ENCODE results near the gene SMIM20.

SMIM20 gene

GRCh38 chr4:25962393-25962792, 48.4 kb downstream of the SMIM20 start:
- TF ChIP-seq CTCF (IDR thresholded peaks at IDR 0.05; ENCODE audit: low read depth, low read length): no peak
- DNase-seq (ENCODE audit: extremely low read depth, low read depth): no peak

- TF ChIP-seq CTCF (IDR thresholded peaks at IDR 0.05; ENCODE audit: low read depth, low read length): no peak
Observed at GRCh38 chr4:25965629-25966028, 51.6 kb downstream of the SMIM20 start.

GRCh38 chr4:25966171-25966570, 52.2 kb downstream of the SMIM20 start:
- DNase-seq (ENCODE audit: extremely low read depth, low read depth): no peak
- no peak for TF ChIP-seq CTCF (IDR thresholded peaks at IDR 0.05; ENCODE audit: low read depth, low read length)

More at GRCh38 chr4:25965629-25966028, 51.6 kb downstream of the SMIM20 start:
- DNase-seq (ENCODE audit: extremely low read depth, low read depth): no peak

- no peak for DNase-seq (ENCODE audit: extremely low read depth, low read depth)
- no peak for TF ChIP-seq CTCF (IDR thresholded peaks at IDR 0.05; ENCODE audit: low read depth, low read length)
Observed at GRCh38 chr4:25969374-25970155, 55.5 kb downstream of the SMIM20 start.

GRCh38 chr4:25970226-25970675, 56.2 kb downstream of the SMIM20 start:
- no peak for DNase-seq (ENCODE audit: extremely low read depth, low read depth)
- TF ChIP-seq CTCF (IDR thresholded peaks at IDR 0.05; ENCODE audit: low read depth, low read length): no peak

- DNase-seq (ENCODE audit: extremely low read depth, low read depth): no peak
- TF ChIP-seq CTCF (IDR thresholded peaks at IDR 0.05; ENCODE audit: low read depth, low read length): no peak
Observed at GRCh38 chr4:25970691-25971432, 56.8 kb downstream of the SMIM20 start.

- no peak for TF ChIP-seq CTCF (IDR thresholded peaks at IDR 0.05; ENCODE audit: low read depth, low read length)
- DNase-seq (ENCODE audit: extremely low read depth, low read depth): no peak
Observed at GRCh38 chr4:25972366-25972765, 58.3 kb downstream of the SMIM20 start.
